GM13976 (cell line): ENCODE results near the gene ERC2.

ENCODE experiments used
- DNase-seq: peaks from one replicate; pipeline ENCODE4 v3.0.0; 2012; ENCODE audit warnings: low spot score
- in situ Hi-C: fragments of 300-500 bp; cut with MboI; formaldehyde crosslinking; loops from one replicate; pipeline ENCODE4 v1.12.0; 2022; ENCODE audit warnings: low sequenced_read_pairs, mixed read lengths, inconsistent platforms; ENCODE audit not compliant: unreplicated experiment
- TF ChIP-seq, protein P1 (sequence below): IDR thresholded peaks from 2 replicates; pipeline ENCODE4 v1.5.1; 2012; ENCODE audit warnings: borderline replicate concordance, mild to moderate bottlenecking; ENCODE audit not compliant: insufficient read depth; ENCODE audit errors: extremely low read depth, missing control alignments, control extremely low read depth

ERC2 gene

GRCh38 chr3:56145410-56145809, 322.9 kb downstream of the ERC2 start:
- in situ Hi-C loops = no loop called here
- TF ChIP-seq, protein P1, sequence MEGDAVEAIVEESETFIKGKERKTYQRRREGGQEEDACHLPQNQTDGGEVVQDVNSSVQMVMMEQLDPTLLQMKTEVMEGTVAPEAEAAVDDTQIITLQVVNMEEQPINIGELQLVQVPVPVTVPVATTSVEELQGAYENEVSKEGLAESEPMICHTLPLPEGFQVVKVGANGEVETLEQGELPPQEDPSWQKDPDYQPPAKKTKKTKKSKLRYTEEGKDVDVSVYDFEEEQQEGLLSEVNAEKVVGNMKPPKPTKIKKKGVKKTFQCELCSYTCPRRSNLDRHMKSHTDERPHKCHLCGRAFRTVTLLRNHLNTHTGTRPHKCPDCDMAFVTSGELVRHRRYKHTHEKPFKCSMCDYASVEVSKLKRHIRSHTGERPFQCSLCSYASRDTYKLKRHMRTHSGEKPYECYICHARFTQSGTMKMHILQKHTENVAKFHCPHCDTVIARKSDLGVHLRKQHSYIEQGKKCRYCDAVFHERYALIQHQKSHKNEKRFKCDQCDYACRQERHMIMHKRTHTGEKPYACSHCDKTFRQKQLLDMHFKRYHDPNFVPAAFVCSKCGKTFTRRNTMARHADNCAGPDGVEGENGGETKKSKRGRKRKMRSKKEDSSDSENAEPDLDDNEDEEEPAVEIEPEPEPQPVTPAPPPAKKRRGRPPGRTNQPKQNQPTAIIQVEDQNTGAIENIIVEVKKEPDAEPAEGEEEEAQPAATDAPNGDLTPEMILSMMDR = no peak
- no peak for DNase-seq

- TF ChIP-seq, protein P1 = no peak
- in situ Hi-C loops = no loop called here
- DNase-seq = no peak
Measured at GRCh38 chr3:56144805-56145204, 323.5 kb downstream of the ERC2 start.

GRCh38 chr3:56137415-56137814, 330.9 kb downstream of the ERC2 start:
- TF ChIP-seq, protein P1 = no peak
- in situ Hi-C loops = no loop called here
- DNase-seq = no peak

- in situ Hi-C loops = no loop called here
- DNase-seq = no peak
- TF ChIP-seq, protein P1 = no peak
Measured at GRCh38 chr3:56136514-56136913, 331.8 kb downstream of the ERC2 start.

DNA sequence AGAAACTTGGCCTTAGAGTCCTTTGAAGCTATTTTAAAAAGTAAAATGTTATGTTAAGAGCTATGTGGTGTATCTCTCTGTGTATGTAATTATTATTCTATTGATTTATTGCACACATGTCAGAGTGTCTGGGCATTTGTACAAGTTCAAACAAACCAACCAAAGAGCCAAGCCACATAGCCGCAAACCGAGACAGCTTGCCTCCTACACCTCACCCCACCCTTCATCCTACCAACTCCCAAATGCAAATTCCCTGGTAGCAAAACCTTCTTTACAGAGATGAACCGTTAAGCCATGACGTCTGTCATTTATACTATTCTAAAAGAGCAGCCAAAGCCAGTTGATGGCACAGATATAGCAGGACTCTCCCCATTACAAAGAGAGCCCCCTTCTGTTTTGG, 332.3 kb downstream of the ERC2 start:
- no peak for DNase-seq
- in situ Hi-C loops = no loop called here
- TF ChIP-seq, protein P1 = no peak

DNA sequence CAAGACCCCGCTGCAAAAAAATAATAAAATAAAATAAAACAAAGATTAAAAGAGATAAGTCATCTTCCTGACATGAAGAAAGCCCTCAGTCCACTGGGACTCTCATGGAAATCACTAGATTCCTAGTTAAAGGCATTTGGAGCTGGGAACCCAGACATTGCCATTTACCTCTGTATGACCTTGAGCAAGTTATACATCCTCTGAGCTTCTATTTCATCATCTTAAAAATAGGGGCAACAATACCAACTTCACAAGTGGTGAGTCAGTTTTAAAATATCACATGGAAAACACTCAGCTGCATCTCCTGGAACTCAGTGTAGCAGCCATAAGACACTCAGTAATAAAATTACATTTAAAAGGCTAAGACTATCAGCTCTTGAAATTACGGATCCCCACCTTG, 334.8 kb downstream of the ERC2 start:
- DNase-seq = no peak
- in situ Hi-C loops = no loop called here
- TF ChIP-seq, protein P1 = no peak

GRCh38 chr3:56132762-56133161, 335.5 kb downstream of the ERC2 start:
- in situ Hi-C loops = no loop called here
- DNase-seq = no peak
- TF ChIP-seq, protein P1 = no peak
